ENCODE measurements around the gene TRIP13.
"Not testable (repeated sequence)": the region's sequence is repeated elsewhere in the genome, so short reads cannot be mapped to it uniquely, and the experiment has no call there.

TRIP13 gene

GRCh38 chr5:893137-893506, 438 bp downstream of the TRIP13 start:
- DNase-seq: no peak

DNA sequence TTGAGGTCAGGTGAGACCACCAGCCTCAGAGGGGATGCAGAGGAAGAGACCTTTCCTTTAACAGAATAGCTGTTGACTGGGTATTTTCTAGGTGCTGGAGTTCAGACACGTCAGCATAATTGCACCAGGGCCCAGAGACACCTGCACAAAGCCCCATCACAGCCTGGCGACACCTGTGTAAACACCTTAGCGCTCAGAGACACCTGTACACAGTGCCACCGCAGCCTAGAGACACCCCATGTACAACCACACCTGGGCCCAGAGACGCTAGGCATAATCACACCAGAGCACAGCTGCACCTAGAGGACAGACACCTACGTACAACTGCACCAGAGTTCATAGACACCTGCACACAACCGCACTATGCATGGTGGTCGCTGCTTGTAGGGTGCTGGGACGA, 1.0 kb downstream of the TRIP13 start:
- no peak for DNase-seq

DNA sequence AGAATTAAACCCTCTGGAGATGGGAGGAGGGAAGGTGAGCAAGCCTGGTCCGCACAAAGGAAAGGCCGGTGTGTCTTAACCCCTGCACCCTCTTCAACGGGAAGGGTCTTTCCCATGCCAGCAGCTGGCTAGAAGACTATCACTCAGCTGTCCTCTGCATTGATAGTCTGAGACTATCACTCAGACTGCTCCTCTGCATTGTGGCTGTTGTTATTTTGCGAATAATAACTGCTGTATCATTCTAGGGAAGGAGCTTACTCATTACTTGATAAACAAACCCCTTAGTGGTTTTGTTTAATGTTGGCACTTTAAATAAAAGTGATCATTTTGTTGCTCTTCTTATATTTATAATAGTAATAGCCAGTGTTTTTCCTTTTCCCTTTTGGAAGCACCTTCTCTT, 8.1 kb downstream of the TRIP13 start:
- DNase-seq: no peak

- DNase-seq: no peak
Observed at GRCh38 chr5:902129-902916, 9.6 kb downstream of the TRIP13 start.

DNA sequence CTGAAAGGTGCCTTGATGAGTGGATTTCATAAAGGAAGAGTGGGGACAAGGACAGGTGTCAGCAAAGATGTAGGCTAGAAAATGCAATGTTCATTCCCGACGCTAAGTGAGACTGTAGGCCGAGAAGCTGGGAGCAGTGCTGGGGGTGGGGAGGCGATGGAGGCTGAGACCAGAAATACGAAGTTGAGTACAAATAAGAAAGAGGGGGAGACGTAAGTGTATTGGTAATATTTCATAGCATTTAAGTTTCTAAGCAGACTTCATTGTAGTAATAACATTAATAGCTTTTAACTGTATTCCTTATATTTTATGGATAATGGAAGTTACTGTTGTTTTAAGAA, 11.0 kb downstream of the TRIP13 start:
- no peak for DNase-seq

DNA sequence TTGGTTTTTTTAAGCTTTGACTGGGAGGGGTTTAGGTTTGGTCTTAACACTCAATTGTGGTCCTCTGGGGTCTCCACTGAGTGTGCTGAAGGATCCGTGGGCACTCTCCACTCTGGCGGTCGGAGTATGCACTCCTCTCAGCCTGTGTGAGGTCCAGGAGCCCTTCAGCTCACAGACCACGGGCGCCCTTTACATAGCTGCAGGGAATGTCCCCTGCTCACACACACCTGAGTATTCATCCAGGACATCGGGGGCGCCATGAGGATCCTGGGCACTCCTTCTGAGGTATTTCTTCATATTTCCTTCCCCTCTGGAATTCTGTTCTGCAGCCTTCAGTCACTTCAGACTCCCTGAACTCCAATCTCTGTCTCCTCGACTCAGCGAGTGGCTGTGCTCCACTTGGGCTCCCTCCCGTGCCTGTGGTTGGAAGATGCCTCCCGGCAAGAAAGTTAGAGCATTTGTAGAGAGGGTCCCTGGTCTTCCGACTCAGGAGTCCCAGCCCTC, 12.5 kb downstream of the TRIP13 start:
- DNase-seq: no peak

DNA sequence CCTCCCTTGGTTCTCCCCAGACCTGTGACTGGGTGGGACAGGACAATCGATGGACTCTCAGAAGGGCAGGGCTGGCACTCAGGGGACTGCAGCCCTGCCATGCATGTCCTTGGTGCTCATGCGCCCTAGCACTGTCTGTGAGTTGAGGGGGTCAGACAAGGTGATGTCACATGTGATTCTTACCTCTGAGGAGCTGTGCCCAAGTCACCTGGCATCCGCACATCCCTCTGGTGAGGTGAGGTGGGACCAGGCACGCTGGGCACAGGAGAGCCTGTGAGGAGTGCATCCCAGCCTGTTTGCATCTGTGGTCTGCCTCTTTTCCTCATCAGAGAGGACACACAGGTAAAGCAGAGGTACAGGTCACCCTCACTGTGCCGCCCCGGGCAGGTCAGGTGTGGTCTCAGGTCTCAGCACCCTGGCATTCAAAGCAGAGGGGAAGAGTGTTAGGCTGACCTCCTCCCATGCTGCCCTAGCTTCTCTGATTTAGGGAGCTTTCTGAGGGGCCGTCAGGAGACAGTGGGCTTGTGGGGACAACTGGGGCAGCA, 14.8 kb downstream of the TRIP13 start:
- no peak for DNase-seq

GRCh38 chr5:908172-908571, 15.5 kb downstream of the TRIP13 start:
- DNase-seq: no peak

DNA sequence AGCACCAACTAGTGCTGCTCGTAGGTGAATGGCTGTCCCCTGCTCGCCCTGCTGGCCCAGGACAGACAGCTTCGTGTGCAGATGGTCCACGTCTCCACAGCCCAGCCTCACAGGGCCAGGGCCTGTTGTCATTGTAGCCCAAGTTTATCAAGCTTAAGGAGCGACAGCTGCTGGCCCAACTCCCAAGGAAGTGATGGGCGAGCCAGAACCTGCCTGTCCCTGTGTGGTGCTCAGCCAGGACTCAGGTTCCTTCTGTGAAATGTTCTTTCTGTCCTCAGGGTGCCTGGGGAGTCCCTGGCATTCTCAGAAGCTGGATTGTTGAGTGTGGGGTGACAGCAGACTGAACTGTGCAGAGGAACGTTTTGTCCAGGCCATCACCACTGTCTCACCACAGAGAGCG, 16.4 kb downstream of the TRIP13 start:
- no peak for DNase-seq

- DNase-seq: no peak
Observed at GRCh38 chr5:909994-910768, 17.5 kb downstream of the TRIP13 start.

DNA sequence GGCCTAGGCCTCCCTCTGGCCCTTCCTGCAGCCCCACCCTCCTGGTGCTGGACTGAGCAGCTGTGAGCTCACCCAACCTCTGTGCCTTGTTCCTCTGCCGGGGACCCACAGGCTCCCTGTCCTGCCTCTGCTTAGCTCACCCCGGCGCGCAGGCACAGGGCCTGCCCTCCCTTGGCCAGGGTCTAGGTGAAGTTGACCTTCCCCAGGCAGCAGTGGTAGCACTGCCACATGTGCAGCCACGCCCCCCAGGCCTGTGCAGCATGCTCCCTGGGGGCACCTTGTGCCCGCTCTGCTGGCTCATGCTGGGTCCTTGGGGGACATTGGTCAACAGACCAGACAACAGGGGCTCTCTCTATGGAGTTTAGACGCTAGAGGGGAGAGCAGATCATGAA, 18.1 kb downstream of the TRIP13 start:
- no peak for DNase-seq

DNA sequence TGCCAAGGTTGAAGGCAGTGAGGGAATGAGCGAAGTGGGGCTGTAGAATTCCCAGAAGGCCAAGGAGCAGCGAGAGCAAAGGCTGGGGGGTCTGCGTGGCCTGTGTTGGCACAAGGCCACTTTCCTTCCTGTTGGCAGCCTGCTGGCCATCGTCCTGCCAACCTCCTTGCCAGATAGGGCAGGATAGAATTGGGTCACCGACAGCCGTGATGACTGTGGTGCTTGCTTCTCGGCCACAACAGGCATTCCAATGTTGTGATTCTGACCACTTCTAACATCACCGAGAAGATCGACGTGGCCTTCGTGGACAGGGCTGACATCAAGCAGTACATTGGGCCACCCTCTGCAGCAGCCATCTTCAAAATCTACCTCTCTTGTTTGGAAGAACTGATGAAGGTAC, 18.9 kb downstream of the TRIP13 start:
- DNase-seq: no peak

GRCh38 chr5:912280-913091, 19.8 kb downstream of the TRIP13 start:
- no peak for DNase-seq

- DNase-seq: no peak
Observed at GRCh38 chr5:914174-914573, 21.5 kb downstream of the TRIP13 start.

- DNase-seq: no peak
Observed at GRCh38 chr5:914612-915011, 21.9 kb downstream of the TRIP13 start.

GRCh38 chr5:915346-915745, 22.7 kb downstream of the TRIP13 start:
- DNase-seq: not testable (repeated sequence)

GRCh38 chr5:915946-916345, 23.3 kb downstream of the TRIP13 start:
- no peak for DNase-seq

- DNase-seq: no peak
Observed at GRCh38 chr5:916441-917293, 24.0 kb downstream of the TRIP13 start.

- not testable (repeated sequence) for DNase-seq
Observed at GRCh38 chr5:918717-919116, 26.0 kb downstream of the TRIP13 start.

GRCh38 chr5:919356-920000, 26.8 kb downstream of the TRIP13 start:
- no peak for DNase-seq

- no peak for DNase-seq
Observed at GRCh38 chr5:920321-920720, 27.6 kb downstream of the TRIP13 start.
